GM21723 (cell line): ENCODE measurements around the gene RAD23B.
"Not testable (repeated sequence)": the region's sequence is repeated elsewhere in the genome, so short reads cannot be mapped to it uniquely, and the experiment has no call there.

Experiments
- ATAC-seq: cut with Tn5 transposase; IDR thresholded peaks from one replicate; pipeline ENCODE4 v1.9.1; 2021; ENCODE audit warnings: mild to moderate bottlenecking, moderate library complexity; ENCODE audit not compliant: unreplicated experiment

RAD23B gene

GRCh38 chr9:107292821-107293542 lies 9.9 kb downstream of the RAD23B start:
- no peak for ATAC-seq

GRCh38 chr9:107293543-107294085 lies 10.5 kb downstream of the RAD23B start:
- no peak for ATAC-seq

GRCh38 chr9:107294756-107295155 lies 11.7 kb downstream of the RAD23B start:
- ATAC-seq, result no peak

GRCh38 chr9:107295995-107296394 lies 12.9 kb downstream of the RAD23B start:
- ATAC-seq, result no peak

- ATAC-seq, result not testable (repeated sequence)
Measured at GRCh38 chr9:107296592-107296991, 13.5 kb downstream of the RAD23B start.

GRCh38 chr9:107299437-107299836 lies 16.4 kb downstream of the RAD23B start:
- no peak for ATAC-seq

- no peak for ATAC-seq
Measured at GRCh38 chr9:107306308-107306707, 23.2 kb downstream of the RAD23B start.

- no peak for ATAC-seq
Measured at GRCh38 chr9:107307331-107307730, 24.3 kb downstream of the RAD23B start.

- no peak for ATAC-seq
Measured at GRCh38 chr9:107308461-107308860, 25.4 kb downstream of the RAD23B start.

- no peak for ATAC-seq
Measured at GRCh38 chr9:107309271-107309670, 26.2 kb downstream of the RAD23B start.

- ATAC-seq, result no peak
Measured at GRCh38 chr9:107312376-107313050, 29.4 kb downstream of the RAD23B start.

GRCh38 chr9:107313555-107314096 lies 30.5 kb downstream of the RAD23B start:
- ATAC-seq, result no peak

- ATAC-seq, result no peak
Measured at GRCh38 chr9:107314763-107315162, 31.7 kb downstream of the RAD23B start.

GRCh38 chr9:107316795-107317661 lies 33.9 kb downstream of the RAD23B start:
- ATAC-seq, result no peak

GRCh38 chr9:107322643-107323042 lies 39.6 kb downstream of the RAD23B start:
- ATAC-seq, result no peak

GRCh38 chr9:107323836-107324585 lies 40.9 kb downstream of the RAD23B start:
- ATAC-seq, result no peak

- ATAC-seq, result no peak
Measured at GRCh38 chr9:107325842-107326241, 42.8 kb downstream of the RAD23B start.

GRCh38 chr9:107328510-107328909 lies 45.4 kb downstream of the RAD23B start:
- ATAC-seq, result no peak

GRCh38 chr9:107330420-107330819 lies 47.3 kb downstream of the RAD23B start:
- ATAC-seq, result no peak

- ATAC-seq, result no peak
Measured at GRCh38 chr9:107332883-107333282, 49.8 kb downstream of the RAD23B start.
